ENCODE results near the gene RIMBP2.

RIMBP2 gene

GRCh38 chr12:130371296-130371695 lies 344.8 kb downstream of the RIMBP2 start:
- TF ChIP-seq, protein P1, sequence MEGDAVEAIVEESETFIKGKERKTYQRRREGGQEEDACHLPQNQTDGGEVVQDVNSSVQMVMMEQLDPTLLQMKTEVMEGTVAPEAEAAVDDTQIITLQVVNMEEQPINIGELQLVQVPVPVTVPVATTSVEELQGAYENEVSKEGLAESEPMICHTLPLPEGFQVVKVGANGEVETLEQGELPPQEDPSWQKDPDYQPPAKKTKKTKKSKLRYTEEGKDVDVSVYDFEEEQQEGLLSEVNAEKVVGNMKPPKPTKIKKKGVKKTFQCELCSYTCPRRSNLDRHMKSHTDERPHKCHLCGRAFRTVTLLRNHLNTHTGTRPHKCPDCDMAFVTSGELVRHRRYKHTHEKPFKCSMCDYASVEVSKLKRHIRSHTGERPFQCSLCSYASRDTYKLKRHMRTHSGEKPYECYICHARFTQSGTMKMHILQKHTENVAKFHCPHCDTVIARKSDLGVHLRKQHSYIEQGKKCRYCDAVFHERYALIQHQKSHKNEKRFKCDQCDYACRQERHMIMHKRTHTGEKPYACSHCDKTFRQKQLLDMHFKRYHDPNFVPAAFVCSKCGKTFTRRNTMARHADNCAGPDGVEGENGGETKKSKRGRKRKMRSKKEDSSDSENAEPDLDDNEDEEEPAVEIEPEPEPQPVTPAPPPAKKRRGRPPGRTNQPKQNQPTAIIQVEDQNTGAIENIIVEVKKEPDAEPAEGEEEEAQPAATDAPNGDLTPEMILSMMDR (IDR thresholded peaks at IDR 0.05): no peak
- no peak for TF ChIP-seq ZFX (IDR thresholded peaks at IDR 0.05; ENCODE audit: borderline replicate concordance)
- no peak overlapping the region for H3K27ac ChIP-seq

DNA sequence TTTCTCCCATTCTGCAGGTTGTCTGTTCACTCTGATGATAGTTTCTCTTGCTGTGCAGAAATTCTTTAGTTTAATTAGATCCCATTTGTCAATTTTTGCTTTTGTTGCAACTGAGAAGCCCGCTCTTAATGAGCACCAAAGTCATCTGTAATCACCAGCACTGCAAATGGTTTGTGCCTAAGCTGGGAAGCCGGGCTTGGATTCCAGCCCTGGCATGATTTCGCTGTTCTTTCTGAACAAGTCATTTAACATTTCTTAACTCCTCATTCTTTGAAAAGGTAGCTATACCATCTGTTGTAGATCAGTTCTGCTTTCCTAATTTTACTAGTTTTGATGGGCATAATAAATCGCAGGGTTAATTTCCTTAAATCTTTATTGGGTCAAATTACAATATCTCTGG lies 346.3 kb downstream of the RIMBP2 start:
- no peak overlapping the region for H3K27ac ChIP-seq
- TF ChIP-seq, protein P1 (IDR thresholded peaks at IDR 0.05): no peak
- TF ChIP-seq ZFX (IDR thresholded peaks at IDR 0.05; ENCODE audit: borderline replicate concordance): no peak

GRCh38 chr12:130367523-130367922 lies 348.6 kb downstream of the RIMBP2 start:
- TF ChIP-seq, protein P1 (IDR thresholded peaks at IDR 0.05): no peak
- no peak for TF ChIP-seq ZFX (IDR thresholded peaks at IDR 0.05; ENCODE audit: borderline replicate concordance)
- H3K27ac ChIP-seq: no peak overlapping the region

DNA sequence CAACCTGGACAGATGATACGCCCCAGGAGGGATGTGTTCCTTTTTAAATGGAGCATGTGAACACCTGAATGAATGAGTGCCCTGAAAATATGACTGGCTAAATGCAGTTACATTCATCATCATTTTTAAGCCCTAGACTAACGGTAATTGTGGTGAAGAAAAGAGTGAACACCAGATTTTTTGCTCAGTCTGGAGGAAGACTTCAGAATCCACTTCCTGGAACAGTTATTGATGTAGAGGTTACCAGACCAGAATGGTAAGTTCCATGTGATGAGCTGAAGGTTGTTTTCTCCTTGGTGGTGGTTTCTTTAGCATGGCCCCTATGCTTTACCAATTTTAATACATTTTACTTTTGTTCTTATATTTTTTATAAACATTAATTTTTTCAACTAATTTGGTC lies 349.1 kb downstream of the RIMBP2 start:
- H3K27ac ChIP-seq: no peak overlapping the region
- TF ChIP-seq, protein P1 (IDR thresholded peaks at IDR 0.05): no peak
- no peak for TF ChIP-seq ZFX (IDR thresholded peaks at IDR 0.05; ENCODE audit: borderline replicate concordance)

DNA sequence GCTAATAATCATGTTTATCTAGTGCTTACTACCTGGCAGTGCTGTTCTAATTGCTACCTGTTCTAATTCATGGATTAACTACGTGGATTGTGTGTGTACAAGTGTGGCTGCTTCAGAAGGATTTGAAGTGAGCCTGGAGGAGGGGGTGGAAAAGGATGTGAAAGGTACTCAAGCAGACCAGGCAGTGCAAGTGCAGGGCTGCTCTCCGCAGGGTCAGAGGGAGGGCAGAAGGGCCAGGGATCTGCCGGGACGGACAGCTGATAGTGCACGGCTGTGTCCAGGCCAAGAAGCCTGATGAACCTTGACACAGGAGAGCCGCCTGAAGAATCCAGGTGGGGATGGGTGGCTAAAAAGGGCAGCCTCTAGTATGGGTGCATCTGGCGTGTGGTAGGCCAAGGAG lies 349.9 kb downstream of the RIMBP2 start:
- H3K27ac ChIP-seq: no peak overlapping the region
- TF ChIP-seq, protein P1 (IDR thresholded peaks at IDR 0.05): no peak
- no peak for TF ChIP-seq ZFX (IDR thresholded peaks at IDR 0.05; ENCODE audit: borderline replicate concordance)

DNA sequence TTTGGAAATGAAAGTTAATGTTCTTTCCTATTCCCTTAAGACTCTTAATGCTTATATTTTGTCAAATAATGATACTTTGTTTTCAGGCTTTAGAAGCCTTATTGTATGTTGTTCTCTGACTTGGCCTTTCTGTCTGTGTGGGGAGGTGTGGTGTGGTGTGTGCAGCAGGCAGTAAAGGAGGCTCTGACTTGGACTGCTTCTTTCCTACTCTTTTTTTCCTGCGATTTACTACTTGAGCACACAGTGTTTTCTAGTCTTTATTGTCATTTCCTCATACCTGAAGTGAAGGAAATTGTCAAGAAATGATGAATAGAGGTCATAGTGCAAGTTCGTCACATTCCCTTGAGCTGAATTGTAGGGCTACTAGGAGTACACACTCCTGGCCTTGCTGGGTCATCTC lies 351.5 kb downstream of the RIMBP2 start:
- no peak overlapping the region for H3K27ac ChIP-seq
- no peak for TF ChIP-seq ZFX (IDR thresholded peaks at IDR 0.05; ENCODE audit: borderline replicate concordance)
- TF ChIP-seq, protein P1 (IDR thresholded peaks at IDR 0.05): no peak

DNA sequence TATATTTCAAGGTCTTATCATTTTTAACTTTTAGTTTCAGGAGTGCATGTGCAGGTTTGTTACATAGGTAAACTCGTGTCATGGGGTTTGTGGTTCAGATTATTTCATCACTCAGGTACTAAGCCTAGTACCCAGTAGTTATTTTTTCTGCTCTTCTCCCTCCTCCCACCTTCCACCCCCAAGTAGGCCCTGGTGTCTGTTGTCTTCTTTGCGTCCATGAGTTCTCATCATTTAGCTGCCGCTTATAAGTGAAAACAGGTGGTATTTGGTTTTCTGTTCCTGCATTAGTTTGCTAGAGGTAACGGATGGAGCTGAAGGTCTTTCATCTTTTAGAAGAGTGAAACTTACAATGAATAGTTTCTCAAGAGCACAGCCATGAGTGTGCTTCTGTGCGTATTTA lies 354.0 kb downstream of the RIMBP2 start:
- TF ChIP-seq, protein P1 (IDR thresholded peaks at IDR 0.05): no peak
- TF ChIP-seq ZFX (IDR thresholded peaks at IDR 0.05; ENCODE audit: borderline replicate concordance): no peak

More for the DNA sequence above, 354.0 kb downstream of the RIMBP2 start:
- H3K27ac ChIP-seq: no peak overlapping the region
